LNCAP (cell line): ENCODE measurements around the gene UNC5C.

Experiments
- TF ChIP-seq, protein P1 (sequence below): fragments of 450-650 bp; IDR thresholded peaks from 2 replicates; pipeline ENCODE4 v1.5.1; 2017; ENCODE audit warnings: mild to moderate bottlenecking

The UNC5C gene

GRCh38 chr4:95526075-95526474 is 22.7 kb downstream of the UNC5C start:
- TF ChIP-seq, protein P1, sequence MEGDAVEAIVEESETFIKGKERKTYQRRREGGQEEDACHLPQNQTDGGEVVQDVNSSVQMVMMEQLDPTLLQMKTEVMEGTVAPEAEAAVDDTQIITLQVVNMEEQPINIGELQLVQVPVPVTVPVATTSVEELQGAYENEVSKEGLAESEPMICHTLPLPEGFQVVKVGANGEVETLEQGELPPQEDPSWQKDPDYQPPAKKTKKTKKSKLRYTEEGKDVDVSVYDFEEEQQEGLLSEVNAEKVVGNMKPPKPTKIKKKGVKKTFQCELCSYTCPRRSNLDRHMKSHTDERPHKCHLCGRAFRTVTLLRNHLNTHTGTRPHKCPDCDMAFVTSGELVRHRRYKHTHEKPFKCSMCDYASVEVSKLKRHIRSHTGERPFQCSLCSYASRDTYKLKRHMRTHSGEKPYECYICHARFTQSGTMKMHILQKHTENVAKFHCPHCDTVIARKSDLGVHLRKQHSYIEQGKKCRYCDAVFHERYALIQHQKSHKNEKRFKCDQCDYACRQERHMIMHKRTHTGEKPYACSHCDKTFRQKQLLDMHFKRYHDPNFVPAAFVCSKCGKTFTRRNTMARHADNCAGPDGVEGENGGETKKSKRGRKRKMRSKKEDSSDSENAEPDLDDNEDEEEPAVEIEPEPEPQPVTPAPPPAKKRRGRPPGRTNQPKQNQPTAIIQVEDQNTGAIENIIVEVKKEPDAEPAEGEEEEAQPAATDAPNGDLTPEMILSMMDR = no peak

GRCh38 chr4:95524729-95525128 is 24.0 kb downstream of the UNC5C start:
- TF ChIP-seq, protein P1 = no peak

GRCh38 chr4:95524184-95524583 is 24.6 kb downstream of the UNC5C start:
- TF ChIP-seq, protein P1 = no peak

DNA sequence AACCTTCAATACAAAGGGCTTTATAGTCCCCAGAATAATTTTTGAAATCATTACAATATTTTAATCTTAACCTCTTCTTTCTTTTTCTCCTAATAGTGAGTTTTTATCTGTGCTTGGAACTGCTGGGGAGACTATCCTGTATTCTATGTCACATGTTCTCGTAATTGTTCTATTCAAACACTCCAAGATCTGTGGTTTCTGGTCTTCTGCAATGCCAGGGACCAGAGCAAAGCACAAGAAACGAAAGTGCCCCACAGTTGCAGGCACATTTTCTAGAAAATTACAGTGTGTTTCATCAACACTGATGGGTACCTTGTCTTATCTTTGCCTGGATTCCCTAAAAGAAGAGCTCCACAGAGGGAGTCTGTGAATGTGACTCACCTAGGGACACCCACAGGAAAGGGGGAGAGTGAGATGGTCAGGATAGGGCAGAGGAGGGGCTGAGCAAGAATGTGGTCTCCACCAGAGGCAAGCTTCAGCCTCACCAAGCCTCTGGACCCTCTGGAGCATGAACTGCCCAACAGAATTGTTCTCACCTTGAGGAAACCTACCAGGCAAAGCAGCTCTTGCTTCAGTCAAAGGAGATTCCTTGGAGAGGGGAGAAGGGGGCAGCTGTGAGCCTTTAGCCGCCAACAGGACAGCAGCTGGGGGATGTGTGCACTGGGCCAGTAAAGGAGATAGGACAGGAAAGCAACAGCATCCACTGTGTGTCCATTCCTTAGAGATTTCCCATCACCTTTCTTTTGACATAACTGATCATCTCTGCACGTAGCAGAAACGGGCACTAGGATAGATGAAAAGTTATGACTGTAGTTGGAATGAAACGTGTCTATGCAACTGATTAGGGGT is 25.9 kb downstream of the UNC5C start:
- TF ChIP-seq, protein P1 = no peak

- TF ChIP-seq, protein P1 = no peak
These were observed 31.0 kb downstream of the UNC5C start for GRCh38 chr4:95517576-95518345.

- TF ChIP-seq, protein P1 = no peak
These were observed 32.2 kb downstream of the UNC5C start for GRCh38 chr4:95516528-95517017.

DNA sequence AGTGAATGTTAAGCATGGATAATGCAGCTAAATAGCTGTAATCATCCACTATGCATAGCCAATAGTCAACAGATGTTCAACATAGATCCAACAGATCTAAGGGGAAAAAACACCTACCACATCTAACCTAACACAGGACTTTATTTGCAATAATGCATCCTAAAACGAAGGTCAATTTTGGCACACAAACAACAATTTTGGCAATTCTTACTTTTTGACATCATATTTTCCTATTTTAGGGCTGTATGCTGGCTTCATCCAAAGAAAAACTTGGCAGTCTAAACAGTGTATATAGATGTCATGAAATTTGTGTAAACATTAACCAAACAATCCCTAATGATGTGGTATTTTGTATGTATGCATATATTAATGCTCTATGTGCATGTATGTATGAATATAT is 33.2 kb downstream of the UNC5C start:
- TF ChIP-seq, protein P1 = no peak
